ENCODE data around the gene MSH2.
"Not testable (repeated sequence)": the region's sequence is repeated elsewhere in the genome, so short reads cannot be mapped to it uniquely, and the experiment has no call there.

Gene MSH2

GRCh38 chr2:47452761-47453160 lies 49.8 kb downstream of the MSH2 start (continued):
- TF ChIP-seq TSHZ2 (CRISPR knock-in tag; IDR thresholded peaks at IDR 0.05) (no peak), PPARA (CRISPR knock-in tag; IDR thresholded peaks at IDR 0.05; ENCODE audit: borderline replicate concordance) (no peak)

- ATAC-seq, result not testable (repeated sequence)
These were observed 51.9 kb downstream of the MSH2 start for GRCh38 chr2:47454818-47455217.

- no peak for TF ChIP-seq ZC3H10 (CRISPR knock-in tag; IDR thresholded peaks at IDR 0.05)
- TF ChIP-seq BACH2 (CRISPR knock-in tag; IDR thresholded peaks at IDR 0.05; ENCODE audit: borderline replicate concordance), result no peak
- no peak for TF ChIP-seq ZNF565 (CRISPR knock-in tag; conservative IDR thresholded peaks at IDR 0.05; ENCODE audit: low read depth)
- TF ChIP-seq POU6F1 (CRISPR knock-in tag; IDR thresholded peaks at IDR 0.05; ENCODE audit: borderline replicate concordance, low read depth), result no peak
- no peak for TF ChIP-seq CREB5 (CRISPR knock-in tag; IDR thresholded peaks at IDR 0.05; ENCODE audit: low read depth)
- ATAC-seq, result no peak
These were observed 52.5 kb downstream of the MSH2 start for GRCh38 chr2:47455411-47455810.

GRCh38 chr2:47456851-47457250 lies 53.9 kb downstream of the MSH2 start:
- no peak for TF ChIP-seq ISL1 (CRISPR knock-in tag; IDR thresholded peaks at IDR 0.05)
- TF ChIP-seq ZC3H10 (CRISPR knock-in tag; IDR thresholded peaks at IDR 0.05), result no peak
- no peak for TF ChIP-seq BACH2 (CRISPR knock-in tag; IDR thresholded peaks at IDR 0.05; ENCODE audit: borderline replicate concordance)
- TF ChIP-seq ARNTL (CRISPR knock-in tag; IDR thresholded peaks at IDR 0.05; ENCODE audit: borderline replicate concordance, low read depth), result no peak
- no peak for TF ChIP-seq TSHZ2 (CRISPR knock-in tag; IDR thresholded peaks at IDR 0.05)
- no peak for ATAC-seq

- no peak for ATAC-seq
- TF ChIP-seq PPARA (CRISPR knock-in tag; IDR thresholded peaks at IDR 0.05; ENCODE audit: borderline replicate concordance), result no peak
- no peak for TF ChIP-seq GLIS3 (CRISPR knock-in tag; IDR thresholded peaks at IDR 0.05)
- TF ChIP-seq PATZ1 (CRISPR knock-in tag; IDR thresholded peaks at IDR 0.05; ENCODE audit: borderline replicate concordance), result no peak
- TF ChIP-seq POU6F1 (CRISPR knock-in tag; IDR thresholded peaks at IDR 0.05; ENCODE audit: borderline replicate concordance, low read depth), result no peak
- no peak for TF ChIP-seq TOX (CRISPR knock-in tag; IDR thresholded peaks at IDR 0.05; ENCODE audit: borderline replicate concordance)
- no peak for TF ChIP-seq ARNTL (CRISPR knock-in tag; IDR thresholded peaks at IDR 0.05; ENCODE audit: borderline replicate concordance, low read depth)
- no peak for TF ChIP-seq SNAI2 (CRISPR knock-in tag; IDR thresholded peaks at IDR 0.05)
- no peak for TF ChIP-seq BACH2 (CRISPR knock-in tag; IDR thresholded peaks at IDR 0.05; ENCODE audit: borderline replicate concordance)
- TF ChIP-seq ZNF8 (CRISPR knock-in tag; IDR thresholded peaks at IDR 0.05), result no peak
- TF ChIP-seq OSR1 (CRISPR knock-in tag; IDR thresholded peaks at IDR 0.05), result no peak
These were observed 54.3 kb downstream of the MSH2 start for GRCh38 chr2:47457268-47457667.

All from SK-N-SH treated with all-trans-retinoic acid at 6 μM for 48 hours (cell line).